SK-MEL-5 (cell line): Measurements from ENCODE around the gene KLHL22. TPM values are rescaled to one million over a fixed set of nuclear protein-coding genes. Genes with fewer than 3 reads are reported as not detected.
"Not testable (repeated sequence)": the region's sequence is repeated elsewhere in the genome, so short reads cannot be mapped to it uniquely, and the experiment has no call there.

Experiments
- DNase-seq: peaks from one replicate; pipeline ENCODE4 v3.0.0-alpha.2; 2016; ENCODE audit warnings: low read depth, low spot score
- in situ Hi-C: cut with HindIII; loops from 2 replicates; pipeline ENCODE4 v1.10.0; 2016; ENCODE audit warnings: low sequenced_read_pairs, high pct_unique_total_duplicates, low pct_unique_long_range_greater_than_20kb
- total RNA-seq: library from RNA; depleted of rRNA; stranded (reverse); fragments of >200 nt; shearing (Covaris generic); gene quantifications from 2 replicates; pipeline ENCODE4 v1.2.3, GENCODE V29; 2014

The KLHL22 gene
- total RNA-seq, 1 experiment from 2014 or later: 18.4 TPM

DNA sequence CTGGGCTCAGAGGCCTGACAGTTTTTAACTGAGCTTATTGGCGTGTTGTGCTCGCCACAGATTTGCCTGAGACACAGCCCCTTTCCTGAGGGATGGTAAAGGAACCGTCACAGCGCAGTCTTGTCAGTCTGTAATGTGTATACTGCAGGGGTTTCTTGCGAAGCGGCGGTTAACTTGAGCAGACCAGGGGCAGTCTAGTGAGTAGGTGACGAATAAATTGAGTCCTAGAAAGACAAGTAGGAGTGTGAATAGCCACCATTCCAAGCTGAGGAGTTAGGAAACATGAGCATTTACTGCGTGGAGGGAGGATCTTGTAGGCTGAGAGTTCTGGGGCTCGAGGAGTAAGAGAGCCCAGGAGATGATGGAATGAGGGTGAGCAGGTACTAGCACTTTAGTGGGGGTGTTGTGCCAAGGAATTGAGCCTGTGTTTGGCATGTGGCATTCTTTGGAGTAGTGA lies 13.2 kb upstream of the KLHL22 start:
- no peak for DNase-seq
- in situ Hi-C loops: no loop called here

DNA sequence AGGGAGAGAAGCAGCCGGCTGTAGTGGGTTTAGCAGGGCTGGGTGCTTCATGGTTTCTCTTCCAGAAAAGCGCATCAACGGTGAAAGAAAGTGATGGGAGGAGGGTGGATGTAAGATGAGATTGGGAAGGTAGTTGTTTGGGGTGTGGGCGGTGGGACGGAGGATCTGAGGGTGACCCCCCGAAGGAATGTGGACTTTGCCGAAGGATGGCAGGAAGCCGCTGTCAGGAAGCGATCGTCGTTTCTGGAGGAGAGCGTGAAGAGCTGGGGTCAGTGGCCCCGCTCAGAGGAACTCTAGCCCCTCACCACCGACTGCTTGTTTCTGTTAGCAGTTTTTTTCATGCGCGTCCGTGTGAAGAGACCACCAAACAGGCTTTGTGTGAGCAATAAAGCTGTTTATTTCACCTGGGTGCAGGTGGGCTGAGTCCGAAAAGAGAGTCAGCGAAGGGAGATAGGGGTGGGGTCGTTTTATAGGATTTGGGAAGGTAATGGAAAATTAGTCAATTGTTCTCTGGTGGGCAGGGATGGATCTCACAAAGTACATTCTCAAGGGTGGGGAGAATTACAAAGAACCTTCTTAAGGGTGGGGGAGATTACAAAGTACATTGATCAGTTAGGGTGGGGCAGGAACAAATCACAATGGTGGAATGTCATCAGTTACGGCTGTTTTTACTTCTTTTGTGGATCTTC lies 12.6 kb upstream of the KLHL22 start:
- DNase-seq, in situ Hi-C loops: not testable (repeated sequence)

DNA sequence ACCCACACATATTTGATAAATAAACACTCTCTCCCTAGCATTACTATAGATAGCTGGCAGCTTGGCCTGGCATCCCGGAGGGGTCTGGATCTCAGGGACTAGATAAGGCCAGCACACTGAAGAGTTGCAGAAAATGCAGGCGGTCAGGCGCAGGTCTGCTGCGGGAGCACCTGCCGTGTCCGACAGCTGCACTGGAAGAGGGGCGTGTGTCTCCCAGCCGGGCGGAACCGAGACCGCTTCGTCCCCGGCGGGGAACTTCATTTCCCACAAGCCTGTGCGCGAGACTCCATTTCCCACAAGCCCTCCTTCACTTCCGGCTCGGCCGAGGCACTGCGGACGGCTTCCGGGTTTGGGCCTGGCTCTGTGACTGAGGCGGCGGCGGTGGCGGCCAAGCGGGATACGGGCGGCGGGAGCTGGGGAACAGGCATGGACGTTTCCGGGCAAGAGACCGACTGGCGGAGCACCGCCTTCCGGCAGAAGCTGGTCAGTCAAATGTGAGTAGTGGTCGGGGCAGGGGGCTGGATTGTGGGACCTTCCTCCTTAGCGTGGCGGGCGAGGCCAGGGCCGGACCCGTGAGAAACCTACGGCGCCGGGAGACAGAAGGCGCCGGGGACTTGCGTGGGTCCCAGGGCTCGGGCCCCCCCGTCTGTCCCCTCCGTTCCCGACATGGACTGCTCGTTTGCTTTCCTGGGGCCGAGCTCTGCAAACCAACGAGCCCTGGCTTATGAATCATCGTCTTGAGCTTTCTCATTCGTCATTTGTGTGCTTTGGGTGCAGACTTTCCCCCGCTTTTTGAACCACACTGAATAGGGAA lies 11.9 kb upstream of the KLHL22 start, which contains the start of gene MED15:
MED15 (plus strand) TSS at position 358 of the 814 bp plus-strand sequence; CDS start at position 427, 69 bp downstream.
- peak; percentile 93 for DNase-seq
- in situ Hi-C loops: no loop called here

DNA sequence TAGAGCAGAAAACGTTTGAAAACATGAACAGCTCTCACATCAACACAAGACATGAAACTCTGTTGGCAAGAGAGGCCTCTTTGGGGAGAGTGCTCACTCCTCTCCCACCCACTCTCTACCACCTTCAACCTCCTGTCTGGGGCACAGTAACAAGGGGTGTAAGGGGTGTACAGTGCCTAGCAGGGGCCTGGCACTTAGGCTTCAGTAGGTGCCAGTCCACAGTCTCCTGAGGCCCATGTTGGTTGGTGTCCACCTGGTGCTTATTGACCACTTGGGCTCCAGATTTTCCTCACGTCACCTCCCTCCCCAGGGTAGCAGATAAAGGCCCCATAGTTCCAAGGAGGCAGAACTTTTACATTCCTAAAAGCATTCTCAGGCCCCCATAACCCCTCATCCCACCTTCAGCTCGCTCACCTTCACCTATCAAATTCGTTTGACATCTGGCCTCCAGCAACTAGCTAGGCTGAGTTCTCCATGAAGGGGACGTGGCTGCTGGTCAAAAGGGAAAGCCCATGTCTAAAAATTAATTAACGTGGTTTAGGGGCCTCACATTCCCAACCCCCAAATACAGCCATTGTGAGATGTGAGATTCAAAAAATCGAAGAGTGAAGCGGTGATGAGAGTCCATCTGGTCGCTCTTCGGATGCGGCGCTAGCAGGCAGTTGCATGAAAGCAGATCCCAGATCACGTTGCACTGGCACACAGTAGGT lies 11.1 kb upstream of the KLHL22 start:
- DNase-seq: no peak
- in situ Hi-C loops: no loop called here

DNA sequence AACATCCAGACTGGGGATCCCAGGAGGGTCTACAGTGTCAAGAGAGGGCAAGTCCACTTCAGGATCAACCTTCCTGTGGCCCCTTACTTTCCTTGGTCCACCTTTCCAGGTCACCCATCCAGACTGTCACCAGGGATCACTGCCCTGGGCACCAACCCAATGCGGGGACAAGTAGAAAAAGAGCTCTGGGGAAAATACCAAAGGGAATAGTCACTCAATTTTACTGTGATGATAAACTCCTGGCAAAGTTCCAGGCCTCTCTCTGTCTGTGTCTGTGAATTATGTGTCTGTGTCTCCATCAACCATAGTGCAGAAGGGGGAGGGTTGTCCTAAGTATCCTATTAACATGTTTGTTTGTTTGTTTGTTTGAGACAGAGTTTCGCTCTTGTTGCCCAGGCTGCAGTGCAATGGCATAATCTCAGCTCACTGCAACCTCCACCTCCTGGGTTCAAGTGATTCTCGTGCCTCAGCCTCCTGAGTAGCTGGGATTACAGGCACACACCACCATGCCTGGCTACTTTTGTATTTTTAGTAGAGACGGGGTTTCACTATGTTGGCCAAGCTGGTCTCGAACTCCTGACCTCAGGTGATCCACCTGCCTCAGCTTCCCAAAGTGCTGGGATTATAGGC lies 8.8 kb upstream of the KLHL22 start:
- in situ Hi-C loops, DNase-seq: not testable (repeated sequence)

DNA sequence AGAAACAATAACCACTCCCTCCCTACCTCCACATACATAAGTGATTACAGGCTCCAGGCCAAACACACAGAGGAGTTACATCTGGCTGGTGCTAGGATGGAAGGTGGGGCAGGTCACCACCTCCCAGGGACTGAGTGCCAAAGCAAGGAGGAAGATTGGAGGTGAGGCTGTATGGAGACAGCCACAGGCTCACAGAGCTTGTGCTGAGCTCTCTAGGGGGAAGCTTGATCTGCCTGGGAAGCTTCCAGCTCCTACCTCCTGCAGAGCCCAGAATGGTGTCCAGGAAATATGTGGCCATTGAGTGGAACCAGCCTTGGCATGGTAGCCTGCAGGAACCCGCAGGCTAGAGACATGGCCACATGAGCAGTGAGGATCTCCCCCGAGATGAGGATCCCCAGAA lies 8.2 kb upstream of the KLHL22 start:
- in situ Hi-C loops: no loop called here
- no peak for DNase-seq

DNA sequence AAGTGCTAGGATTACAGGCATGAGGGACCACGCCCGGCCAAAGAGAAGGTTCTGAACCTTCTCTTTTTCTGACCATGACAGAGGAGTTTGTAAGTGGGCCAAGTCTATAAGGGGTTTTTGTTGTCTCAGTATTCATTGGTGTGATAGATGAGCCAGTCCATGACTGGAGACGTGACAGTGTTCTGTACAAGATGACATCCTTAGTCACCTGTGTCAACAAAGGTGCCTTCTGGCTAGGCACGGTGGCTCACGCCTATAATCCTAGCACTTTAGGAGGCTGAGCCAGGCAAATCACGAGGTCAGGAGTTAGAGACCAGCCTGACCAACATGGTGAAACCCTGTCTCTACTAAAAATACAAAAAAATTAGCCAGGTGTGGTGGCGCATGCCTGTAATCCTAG lies 4.2 kb upstream of the KLHL22 start:
- no peak for DNase-seq
- in situ Hi-C loops: no loop called here

DNA sequence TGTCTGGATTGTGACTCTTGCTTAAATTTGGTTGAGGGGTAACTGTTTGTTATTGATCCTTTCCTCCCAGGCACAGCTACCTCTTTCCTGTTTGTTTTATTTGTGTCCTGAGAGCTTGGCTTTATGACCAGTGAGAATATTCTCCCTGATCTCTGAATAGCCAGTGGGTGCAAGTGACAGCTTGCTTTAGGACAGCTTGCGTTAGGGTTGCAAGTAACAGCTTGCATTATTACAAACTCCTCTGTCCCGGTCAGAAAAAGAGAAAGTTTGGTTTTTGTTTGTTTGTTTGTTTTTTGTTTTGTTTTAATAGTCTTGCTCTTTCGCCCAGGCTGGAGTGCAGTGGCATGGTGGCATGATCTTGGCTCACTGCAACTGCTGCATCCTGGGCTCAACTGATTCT lies 3.3 kb upstream of the KLHL22 start:
- in situ Hi-C loops: no loop called here
- no peak for DNase-seq

DNA sequence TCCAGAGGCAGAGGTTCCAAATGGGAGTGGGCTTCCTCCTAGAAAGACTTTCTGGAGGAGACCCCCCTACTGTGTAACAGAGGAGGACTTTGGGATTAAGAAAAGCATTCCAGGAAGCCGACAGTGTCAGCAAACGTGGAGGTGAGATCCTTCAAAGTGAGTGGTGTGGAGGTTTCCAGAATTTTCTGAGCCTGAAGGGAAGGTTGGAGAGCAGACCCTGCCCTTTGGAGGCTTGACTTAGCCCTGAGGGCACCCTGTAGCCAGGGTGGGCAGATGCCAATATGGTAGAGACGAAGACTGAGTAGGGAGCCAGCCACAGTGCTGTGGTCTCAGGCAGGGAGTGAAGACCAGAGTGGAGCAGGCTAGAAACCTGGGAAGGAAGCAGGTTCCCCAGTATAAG lies 1.8 kb upstream of the KLHL22 start:
- DNase-seq: no peak
- in situ Hi-C loops: no loop called here

DNA sequence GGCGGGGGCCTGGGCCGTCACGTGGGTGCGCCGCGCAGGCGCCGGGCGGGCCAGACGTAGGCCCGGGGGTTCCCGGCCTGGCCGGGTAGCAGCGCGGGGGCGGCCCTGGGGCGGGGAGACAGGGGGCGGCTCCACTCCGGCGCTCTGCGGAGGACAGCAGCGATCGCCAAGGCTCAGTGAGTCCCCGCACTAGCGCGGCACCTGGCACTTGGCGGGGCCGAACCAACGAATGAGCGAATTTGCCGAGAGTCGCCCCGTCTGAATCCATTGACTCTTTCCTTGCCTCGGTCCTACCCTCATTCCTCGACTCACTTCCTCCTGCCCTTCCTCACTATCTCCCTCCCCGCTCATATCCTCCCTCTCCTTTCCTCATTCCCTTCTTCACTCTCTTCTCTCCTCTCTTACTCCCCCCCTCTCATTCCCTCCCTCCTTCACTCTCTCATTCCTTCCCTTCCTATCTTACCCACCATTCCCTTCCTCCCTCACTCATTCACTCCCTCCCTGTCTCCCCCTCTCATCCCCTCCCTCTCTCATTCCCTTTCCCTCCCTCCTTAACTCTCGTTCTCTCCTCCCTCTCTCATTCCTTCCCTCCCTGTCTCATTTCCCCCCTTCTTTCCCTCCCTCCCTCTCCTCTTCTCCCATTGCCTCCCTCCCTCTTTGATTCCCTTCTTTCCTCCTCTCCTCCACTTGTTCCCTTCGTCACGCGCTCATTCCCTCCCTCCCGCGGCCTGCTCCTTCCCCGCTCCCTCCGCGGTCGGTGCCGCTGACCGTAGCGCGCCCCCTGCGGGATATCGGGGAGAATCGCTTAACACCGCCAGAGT lies 476 bp upstream of the KLHL22 start:
- in situ Hi-C loops: no loop called here
- DNase-seq: peak; percentile 90

DNA sequence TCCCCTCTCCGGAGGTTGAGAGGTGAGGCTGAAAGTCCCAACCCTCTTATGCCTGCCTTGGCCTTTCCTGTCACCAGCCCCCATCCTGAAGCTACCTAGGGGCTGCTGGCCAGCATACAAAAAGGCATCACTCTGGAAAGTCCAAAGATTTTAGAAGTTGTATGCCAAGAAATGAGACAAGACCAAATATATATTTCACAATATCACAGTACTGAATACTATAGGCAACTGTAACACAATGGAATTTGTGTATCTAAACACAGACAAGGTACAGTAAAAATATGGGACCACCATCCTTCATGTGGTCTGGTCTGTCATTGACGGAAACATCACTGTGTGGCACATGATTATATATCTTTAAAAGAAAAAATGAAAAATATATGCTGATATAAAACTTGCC lies 4.2 kb downstream of the KLHL22 start:
- in situ Hi-C loops: no loop called here
- DNase-seq: no peak

DNA sequence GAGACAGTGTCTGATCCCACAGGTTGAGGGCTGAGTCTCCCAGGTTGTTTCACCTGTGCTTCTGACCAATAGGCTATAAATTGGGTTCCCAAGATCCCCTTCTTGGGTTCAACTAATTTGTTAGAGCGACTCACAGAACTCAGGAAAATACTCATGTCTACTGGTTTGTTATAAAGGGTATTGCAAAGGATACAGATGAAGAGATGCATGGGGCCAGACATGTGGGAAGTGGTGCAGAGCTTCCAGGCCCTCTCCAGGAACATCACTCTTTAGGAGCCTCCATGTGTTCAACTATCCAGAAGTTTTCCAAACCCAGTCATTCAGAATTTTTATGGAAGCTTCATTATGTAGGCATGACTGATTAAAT lies 4.7 kb downstream of the KLHL22 start:
- in situ Hi-C loops: no loop called here
- DNase-seq: no peak

DNA sequence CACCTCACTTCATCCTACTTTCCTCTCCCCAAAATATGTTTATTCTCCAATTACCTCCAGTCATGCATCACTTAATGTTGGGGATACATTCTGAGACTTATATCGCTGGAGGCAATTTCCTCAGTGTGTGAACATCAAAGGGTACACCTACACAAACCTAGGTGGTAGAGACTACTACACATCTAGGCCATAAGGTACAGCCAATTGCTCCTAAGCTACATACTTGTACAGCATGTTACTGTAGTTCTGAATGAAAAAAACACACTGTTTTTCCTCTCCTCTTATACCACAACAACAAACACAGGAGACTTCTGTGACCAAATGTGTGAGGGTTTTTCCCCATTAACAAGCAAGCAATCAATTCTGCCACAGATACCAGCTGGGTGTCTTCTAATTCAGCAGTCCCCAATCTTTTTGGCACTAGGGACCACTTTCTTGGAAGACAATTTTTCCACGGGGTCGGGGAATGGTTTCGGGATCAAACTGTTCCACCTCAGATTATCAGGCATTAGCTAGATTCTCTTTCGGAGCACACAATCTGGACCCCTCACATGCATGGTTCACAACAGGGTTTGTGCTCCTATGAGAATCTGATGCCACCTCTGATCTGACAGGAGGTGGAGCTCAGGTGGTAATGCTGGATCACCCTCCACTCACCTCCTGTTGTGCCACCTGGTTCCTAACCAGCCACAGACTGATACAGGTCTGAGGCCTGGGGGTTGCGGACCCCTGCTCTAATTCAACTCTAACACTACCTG lies 5.2 kb downstream of the KLHL22 start:
- in situ Hi-C loops: no loop called here
- no peak for DNase-seq

DNA sequence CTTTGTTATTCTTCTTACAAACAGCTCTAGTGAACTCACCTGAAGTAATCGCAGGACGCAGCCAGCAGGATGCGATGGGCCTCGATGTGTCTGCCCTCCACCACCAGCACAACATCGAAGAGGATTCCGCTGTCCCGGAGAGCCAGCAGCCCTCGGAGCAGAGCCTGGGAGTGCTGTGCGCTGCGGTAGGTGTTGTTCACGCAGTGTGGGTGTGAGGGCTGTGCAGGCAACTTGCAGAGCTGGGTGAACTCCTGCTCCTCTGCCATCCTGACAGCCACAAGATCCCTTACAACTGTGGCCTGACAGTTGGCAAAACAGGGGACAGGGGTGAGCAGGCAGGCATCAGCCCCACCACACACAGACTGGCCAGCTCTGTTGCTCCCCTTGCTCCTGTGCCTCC lies 6.6 kb downstream of the KLHL22 start:
- in situ Hi-C loops: no loop called here
- DNase-seq: no peak

DNA sequence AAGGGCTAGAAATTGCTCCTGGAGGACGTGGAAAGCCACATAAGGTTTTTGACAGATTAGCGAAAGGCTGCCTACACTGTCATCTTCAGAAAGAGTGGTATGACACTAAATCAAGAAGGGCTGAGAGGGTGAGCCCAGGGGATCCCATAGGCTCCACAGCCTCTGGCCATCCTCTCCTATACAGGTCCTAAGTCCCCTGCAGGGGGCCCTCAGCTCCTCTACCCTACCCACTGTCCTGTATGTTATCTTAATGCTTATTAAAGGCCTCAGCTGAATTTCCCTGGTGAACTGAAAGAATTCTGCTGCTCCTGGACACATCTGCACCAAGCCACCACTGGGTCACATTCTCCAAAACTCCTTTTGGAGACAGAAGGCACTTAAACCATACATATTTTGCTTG lies 7.9 kb downstream of the KLHL22 start:
- in situ Hi-C loops: no loop called here
- DNase-seq: no peak

DNA sequence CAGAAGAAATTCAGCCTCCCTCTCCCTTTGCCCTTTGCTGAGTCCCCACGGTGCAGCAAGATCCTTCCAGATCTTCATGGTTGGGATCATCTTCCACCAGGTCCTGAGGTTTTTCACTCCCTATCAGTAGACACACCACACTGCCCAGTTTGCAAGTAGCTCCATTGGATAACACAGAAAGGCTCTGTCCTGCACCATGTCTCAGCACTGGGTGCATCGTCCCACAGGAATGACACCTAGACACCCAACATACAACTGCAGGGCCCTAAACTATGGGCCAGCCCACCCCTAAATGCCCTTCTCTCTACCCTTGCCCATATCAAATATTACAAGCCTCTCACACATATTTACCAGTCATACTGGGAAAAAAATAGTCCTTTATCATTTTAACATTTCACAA lies 9.4 kb downstream of the KLHL22 start:
- no peak for DNase-seq
- in situ Hi-C loops: no loop called here
